Measurements from ENCODE around the gene PAXX.

The PAXX gene

GRCh38 chr9:136962701-136963248 lies 29.4 kb upstream of the PAXX start:
- no peak overlapping the region for H3K18ac ChIP-seq (ENCODE audit: low read depth in 1 of 2, low read length in 2 of 2)
- H3K4me3 ChIP-seq (ENCODE audit: insufficient read depth in 1 of 2, low read depth in 1 of 2, low read length in 2 of 2) = no peak overlapping the region
- no peak overlapping the region for H3K4me2 ChIP-seq (ENCODE audit: low read length, poor library complexity, severe bottlenecking)
- H2AFZ ChIP-seq (ENCODE audit: low read depth, low read length) = no peak overlapping the region
- H3K27me3 ChIP-seq (ENCODE audit: control insufficient read depth in 1 of 2, insufficient read depth in 1 of 2, low read length in 2 of 2) = peaks cover 0 to 22% of the 10 kb centered on the region in 2 experiments
- no peak overlapping the region for H2AK5ac ChIP-seq (ENCODE audit: low read length, severe bottlenecking)
- H4K8ac ChIP-seq (ENCODE audit: low read length) = no peak overlapping the region
- no peaks in the 10 kb centered on the region for H3K79me1 ChIP-seq (replicated peaks; ENCODE audit: low read length, poor library complexity, severe bottlenecking)
- no peak overlapping the region for H3K9ac ChIP-seq (ENCODE audit: low read length)
- H3K9me3 ChIP-seq (ENCODE audit: control insufficient read depth, low read length) = no peaks in the 10 kb centered on the region
- no peak overlapping the region for H4K91ac ChIP-seq (ENCODE audit: low read length)
- no peak overlapping the region for H2BK120ac ChIP-seq (ENCODE audit: low read depth, low read length)
- H3K36me3 ChIP-seq (ENCODE audit: control insufficient read depth in 1 of 2, insufficient read depth in 2 of 2, low read depth in 1 of 2, low read length in 2 of 2) = no peaks in the 10 kb centered on the region
- H2BK5ac ChIP-seq (ENCODE audit: low read depth, low read length, poor library complexity, severe bottlenecking) = no peak overlapping the region
- H2BK12ac ChIP-seq (ENCODE audit: low read length in 2 of 2) = no peak overlapping the region
- peak overlapping the region in 1 of 2 experiments; percentile 5 for H3K14ac ChIP-seq (ENCODE audit: low read length in 2 of 2)
- H3K4me1 ChIP-seq (ENCODE audit: control insufficient read depth, insufficient read depth, low read depth, low read length) = peaks cover 20% of the 10 kb centered on the region
- no peak overlapping the region for H3K23ac ChIP-seq (ENCODE audit: low read length in 2 of 2)
- 87% methylated on average over 11 of the region's 11 CpGs for WGBS
- H3K27ac ChIP-seq (ENCODE audit: low read length, poor library complexity, severe bottlenecking) = no peak overlapping the region
- H3K4ac ChIP-seq (ENCODE audit: low read depth in 1 of 2, low read length in 2 of 2) = no peak overlapping the region
- DNase-seq = no peak
- no peak overlapping the region for H2BK15ac ChIP-seq (ENCODE audit: low read depth, poor library complexity, severe bottlenecking)

DNA sequence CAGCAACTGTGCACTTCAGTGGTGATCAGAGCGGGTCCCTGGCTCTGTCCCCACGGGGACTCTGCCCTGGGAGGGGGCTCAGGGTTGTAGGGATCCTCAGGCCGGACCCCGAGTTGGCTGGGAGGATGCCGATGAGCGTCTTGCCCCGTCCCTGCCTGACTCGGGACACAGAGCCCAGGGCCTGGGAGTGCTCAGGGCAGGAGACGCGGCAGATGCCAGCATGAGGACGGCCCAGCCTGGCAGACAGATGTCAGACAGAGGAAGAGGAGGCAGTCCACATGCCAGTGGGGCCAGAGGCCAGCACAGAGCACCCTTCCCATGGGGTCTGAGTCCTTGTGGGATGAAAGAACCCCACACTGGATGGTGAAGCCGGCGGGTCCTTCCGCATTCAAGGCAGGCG lies 28.9 kb upstream of the PAXX start:
- DNase-seq = no peak
- H2BK5ac ChIP-seq (ENCODE audit: low read depth, low read length, poor library complexity, severe bottlenecking) = no peak overlapping the region
- H3K18ac ChIP-seq (ENCODE audit: low read depth in 1 of 2, low read length in 2 of 2) = no peak overlapping the region
- H4K8ac ChIP-seq (ENCODE audit: low read length) = no peak overlapping the region
- no peak overlapping the region for H3K4ac ChIP-seq (ENCODE audit: low read depth in 1 of 2, low read length in 2 of 2)
- no peaks in the 10 kb centered on the region for H3K9me3 ChIP-seq (ENCODE audit: control insufficient read depth, low read length)
- H3K27me3 ChIP-seq (ENCODE audit: control insufficient read depth in 1 of 2, insufficient read depth in 1 of 2, low read length in 2 of 2) = peaks cover 0 to 22% of the 10 kb centered on the region in 2 experiments
- no peak overlapping the region for H3K9ac ChIP-seq (ENCODE audit: low read length)
- H3K23ac ChIP-seq (ENCODE audit: low read length in 2 of 2) = no peak overlapping the region
- H2BK15ac ChIP-seq (ENCODE audit: low read depth, poor library complexity, severe bottlenecking) = no peak overlapping the region
- WGBS = 89% methylated on average over 15 of the region's 15 CpGs
- no peaks in the 10 kb centered on the region for H3K36me3 ChIP-seq (ENCODE audit: control insufficient read depth in 1 of 2, insufficient read depth in 2 of 2, low read depth in 1 of 2, low read length in 2 of 2)
- no peak overlapping the region for H3K27ac ChIP-seq (ENCODE audit: low read length, poor library complexity, severe bottlenecking)
- H3K14ac ChIP-seq (ENCODE audit: low read length in 2 of 2) = no peak overlapping the region
- no peak overlapping the region for H2BK12ac ChIP-seq (ENCODE audit: low read length in 2 of 2)
- no peak overlapping the region for H2AFZ ChIP-seq (ENCODE audit: low read depth, low read length)
- H3K79me1 ChIP-seq (replicated peaks; ENCODE audit: low read length, poor library complexity, severe bottlenecking) = no peaks in the 10 kb centered on the region
- no peak overlapping the region for H2BK120ac ChIP-seq (ENCODE audit: low read depth, low read length)
- H3K4me1 ChIP-seq (ENCODE audit: control insufficient read depth, insufficient read depth, low read depth, low read length) = peaks cover 20% of the 10 kb centered on the region
- H4K91ac ChIP-seq (ENCODE audit: low read length) = no peak overlapping the region
- no peak overlapping the region for H2AK5ac ChIP-seq (ENCODE audit: low read length, severe bottlenecking)
- no peak overlapping the region for H3K4me2 ChIP-seq (ENCODE audit: low read length, poor library complexity, severe bottlenecking)
- H3K4me3 ChIP-seq (ENCODE audit: insufficient read depth in 1 of 2, low read depth in 1 of 2, low read length in 2 of 2) = no peak overlapping the region

- H3K4me2 ChIP-seq (ENCODE audit: low read length, poor library complexity, severe bottlenecking) = no peak overlapping the region
- peaks cover 0 to 22% of the 10 kb centered on the region in 2 experiments for H3K27me3 ChIP-seq (ENCODE audit: control insufficient read depth in 1 of 2, insufficient read depth in 1 of 2, low read length in 2 of 2)
- no peak overlapping the region for H2BK120ac ChIP-seq (ENCODE audit: low read depth, low read length)
- no peaks in the 10 kb centered on the region for H3K9me3 ChIP-seq (ENCODE audit: control insufficient read depth, low read length)
- H2BK12ac ChIP-seq (ENCODE audit: low read length in 2 of 2) = no peak overlapping the region
- no peak overlapping the region for H3K18ac ChIP-seq (ENCODE audit: low read depth in 1 of 2, low read length in 2 of 2)
- no peak overlapping the region for H3K27ac ChIP-seq (ENCODE audit: low read length, poor library complexity, severe bottlenecking)
- no peak overlapping the region for H2AFZ ChIP-seq (ENCODE audit: low read depth, low read length)
- no peak for DNase-seq
- H3K4me3 ChIP-seq (ENCODE audit: insufficient read depth in 1 of 2, low read depth in 1 of 2, low read length in 2 of 2) = no peak overlapping the region
- H2BK5ac ChIP-seq (ENCODE audit: low read depth, low read length, poor library complexity, severe bottlenecking) = no peak overlapping the region
- no peak overlapping the region for H3K23ac ChIP-seq (ENCODE audit: low read length in 2 of 2)
- H3K9ac ChIP-seq (ENCODE audit: low read length) = no peak overlapping the region
- no peak overlapping the region for H4K8ac ChIP-seq (ENCODE audit: low read length)
- peaks cover 20% of the 10 kb centered on the region for H3K4me1 ChIP-seq (ENCODE audit: control insufficient read depth, insufficient read depth, low read depth, low read length)
- no peak overlapping the region for H2BK15ac ChIP-seq (ENCODE audit: low read depth, poor library complexity, severe bottlenecking)
- H3K14ac ChIP-seq (ENCODE audit: low read length in 2 of 2) = no peak overlapping the region
- no peaks in the 10 kb centered on the region for H3K79me1 ChIP-seq (replicated peaks; ENCODE audit: low read length, poor library complexity, severe bottlenecking)
- H3K36me3 ChIP-seq (ENCODE audit: control insufficient read depth in 1 of 2, insufficient read depth in 2 of 2, low read depth in 1 of 2, low read length in 2 of 2) = no peaks in the 10 kb centered on the region
- H3K4ac ChIP-seq (ENCODE audit: low read depth in 1 of 2, low read length in 2 of 2) = no peak overlapping the region
- no peak overlapping the region for H2AK5ac ChIP-seq (ENCODE audit: low read length, severe bottlenecking)
- WGBS = 75% methylated on average over 7 of the region's 12 CpGs
- no peak overlapping the region for H4K91ac ChIP-seq (ENCODE audit: low read length)
Measured at GRCh38 chr9:136963751-136964150, 28.5 kb upstream of the PAXX start.

GRCh38 chr9:136964171-136964689 lies 28.0 kb upstream of the PAXX start:
- Histone ChIP-seq H3K79me1 (replicated peaks; ENCODE audit: low read length, poor library complexity, severe bottlenecking) (no peaks in the 10 kb centered on the region), H2BK5ac (ENCODE audit: low read depth, low read length, poor library complexity, severe bottlenecking) (no peak overlapping the region), H2BK12ac (ENCODE audit: low read length in 2 of 2) (no peak overlapping the region), H4K91ac (ENCODE audit: low read length) (peak overlapping the region; percentile 20), H3K4ac (ENCODE audit: low read depth in 1 of 2, low read length in 2 of 2) (no peak overlapping the region), H2AK5ac (ENCODE audit: low read length, severe bottlenecking) (no peak overlapping the region), H4K8ac (ENCODE audit: low read length) (no peak overlapping the region), H3K27me3 (ENCODE audit: control insufficient read depth in 1 of 2, insufficient read depth in 1 of 2, low read length in 2 of 2) (peaks cover 0 to 22% of the 10 kb centered on the region in 2 experiments), H3K18ac (ENCODE audit: low read depth in 1 of 2, low read length in 2 of 2) (no peak overlapping the region), H3K9ac (ENCODE audit: low read length) (no peak overlapping the region), H3K4me2 (ENCODE audit: low read length, poor library complexity, severe bottlenecking) (no peak overlapping the region), H2BK120ac (ENCODE audit: low read depth, low read length) (no peak overlapping the region), H3K23ac (ENCODE audit: low read length in 2 of 2) (no peak overlapping the region), H3K4me3 (ENCODE audit: insufficient read depth in 1 of 2, low read depth in 1 of 2, low read length in 2 of 2) (no peak overlapping the region), H2AFZ (ENCODE audit: low read depth, low read length) (no peak overlapping the region), H3K14ac (ENCODE audit: low read length in 2 of 2) (no peak overlapping the region), H3K36me3 (ENCODE audit: control insufficient read depth in 1 of 2, insufficient read depth in 2 of 2, low read depth in 1 of 2, low read length in 2 of 2) (no peaks in the 10 kb centered on the region), H3K9me3 (ENCODE audit: control insufficient read depth, low read length) (no peaks in the 10 kb centered on the region), H3K4me1 (ENCODE audit: control insufficient read depth, insufficient read depth, low read depth, low read length) (peaks cover 19% of the 10 kb centered on the region), H2BK15ac (ENCODE audit: low read depth, poor library complexity, severe bottlenecking) (no peak overlapping the region), H3K27ac (ENCODE audit: low read length, poor library complexity, severe bottlenecking) (no peak overlapping the region)
- no peak for DNase-seq
- 78% methylated on average over 22 of the region's 22 CpGs for WGBS

Data from mesenchymal stem cell (in vitro differentiated cells and primary cell).